Fibroblast of pulmonary artery (primary cell): Measurements from ENCODE around the gene TMEM179B.

Source experiments
- DNase-seq: peaks from one replicate; pipeline ENCODE4 v3.0.0-alpha.2; 2010; ENCODE audit warnings: low read depth
- H3K4me3 ChIP-seq: replicated peaks from 2 replicates; pipeline ENCODE4 v1.5.1; 2011; ENCODE audit warnings: low read depth, mild to moderate bottlenecking, control low read depth, low read length, moderate library complexity
- CTCF ChIP-seq: IDR thresholded peaks from 2 replicates; pipeline ENCODE4 v1.5.1; 2011; ENCODE audit warnings: mild to moderate bottlenecking, control low read depth, low read length, inconsistent platforms; ENCODE audit errors: missing control alignments

The TMEM179B gene

GRCh38 chr11:62839050-62839945 lies 52.1 kb downstream of the TMEM179B start, which contains the start of gene WDR74:
TSS of gene WDR74 (minus strand) at chr11:62839590. CDS start at chr11:62839570, 20 bp downstream.
- no peak for TF ChIP-seq CTCF
- peak within 1 kb of the TSS; percentile 95 for H3K4me3 ChIP-seq
- peak; percentile 93 for DNase-seq
